Astrocyte (in vitro differentiated cells and primary cell): Measurements from ENCODE around the gene TLNRD1.

Experiments used
- EZH2 ChIP-seq: IDR thresholded peaks from 2 replicates; pipeline ENCODE4 v1.6.1; 2012; ENCODE audit warnings: mild to moderate bottlenecking, low read length, inconsistent platforms; ENCODE audit not compliant: insufficient read depth
- TF ChIP-seq, protein P1 (sequence below): IDR thresholded peaks from 2 replicates; pipeline ENCODE4 v1.5.1; 2011; ENCODE audit warnings: low read depth, mild to moderate bottlenecking, inconsistent platforms, low read length, moderate library complexity; ENCODE audit not compliant: insufficient read depth

GRCh38 chr15:81021321-81021720 is 20.6 kb downstream of the TLNRD1 start:
- TF ChIP-seq, protein P1, sequence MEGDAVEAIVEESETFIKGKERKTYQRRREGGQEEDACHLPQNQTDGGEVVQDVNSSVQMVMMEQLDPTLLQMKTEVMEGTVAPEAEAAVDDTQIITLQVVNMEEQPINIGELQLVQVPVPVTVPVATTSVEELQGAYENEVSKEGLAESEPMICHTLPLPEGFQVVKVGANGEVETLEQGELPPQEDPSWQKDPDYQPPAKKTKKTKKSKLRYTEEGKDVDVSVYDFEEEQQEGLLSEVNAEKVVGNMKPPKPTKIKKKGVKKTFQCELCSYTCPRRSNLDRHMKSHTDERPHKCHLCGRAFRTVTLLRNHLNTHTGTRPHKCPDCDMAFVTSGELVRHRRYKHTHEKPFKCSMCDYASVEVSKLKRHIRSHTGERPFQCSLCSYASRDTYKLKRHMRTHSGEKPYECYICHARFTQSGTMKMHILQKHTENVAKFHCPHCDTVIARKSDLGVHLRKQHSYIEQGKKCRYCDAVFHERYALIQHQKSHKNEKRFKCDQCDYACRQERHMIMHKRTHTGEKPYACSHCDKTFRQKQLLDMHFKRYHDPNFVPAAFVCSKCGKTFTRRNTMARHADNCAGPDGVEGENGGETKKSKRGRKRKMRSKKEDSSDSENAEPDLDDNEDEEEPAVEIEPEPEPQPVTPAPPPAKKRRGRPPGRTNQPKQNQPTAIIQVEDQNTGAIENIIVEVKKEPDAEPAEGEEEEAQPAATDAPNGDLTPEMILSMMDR: no peak
- no peak for TF ChIP-seq EZH2
